ENCODE measurements around the gene ABCC3.
A peak's percentile ranks its signal among the peaks of the same experiment; 100 is the strongest.
"Not testable (repeated sequence)": the region's sequence is repeated elsewhere in the genome, so short reads cannot be mapped to it uniquely, and the experiment has no call there.

Gene ABCC3

GRCh38 chr17:50690887-50691549 is 56.3 kb downstream of the ABCC3 start:
- no peak overlapping the region for H3K27ac Mint-ChIP-seq
- ATAC-seq (replicated peaks): no peak
- H3K9me3 Mint-ChIP-seq: no peaks in the 10 kb centered on the region

DNA sequence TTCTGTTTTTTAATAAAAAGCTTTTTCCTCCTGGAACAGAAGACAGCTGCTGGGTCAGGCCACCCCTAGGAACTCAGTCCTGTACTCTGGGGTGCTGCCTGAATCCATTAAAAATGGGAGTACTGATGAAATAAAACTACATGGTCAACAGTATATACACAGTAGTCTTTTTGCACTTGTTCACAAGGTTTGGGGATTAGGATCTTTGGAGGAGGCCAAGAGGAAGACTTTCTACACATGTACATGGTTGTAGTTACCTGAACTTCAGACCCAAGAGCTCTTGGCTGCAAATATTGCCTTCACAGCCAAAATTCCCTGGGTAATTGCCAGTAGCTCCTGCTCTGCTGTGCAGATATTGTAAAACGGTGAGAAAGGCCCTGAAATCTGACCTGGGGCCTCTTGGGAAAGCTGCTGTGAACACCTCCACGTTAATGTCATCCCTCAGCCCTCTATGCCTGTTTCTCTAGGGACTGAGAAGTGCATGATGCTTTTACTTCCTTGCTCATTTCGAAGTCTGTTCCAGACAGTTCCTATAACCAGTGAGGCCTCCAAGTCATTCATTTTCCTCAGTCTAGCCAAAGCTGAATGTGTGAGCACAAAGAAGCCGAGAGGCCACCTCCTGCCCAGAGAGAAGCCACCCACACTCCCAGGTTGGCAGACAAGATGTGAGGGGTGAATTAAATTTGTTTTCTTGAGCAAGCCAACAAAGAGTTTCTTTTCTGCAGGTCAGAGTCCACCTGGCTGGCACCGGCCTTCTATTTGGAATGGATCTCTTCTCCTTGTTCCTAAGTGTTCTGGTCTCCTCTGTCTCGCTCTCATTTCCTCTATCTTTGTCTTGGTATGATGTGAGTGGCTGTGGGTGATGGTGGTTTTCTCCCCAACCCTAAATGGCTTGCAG is 57.1 kb downstream of the ABCC3 start:
- no peak overlapping the region for H3K4me3 Mint-ChIP-seq
- DNase-seq: no peak
- no peak overlapping the region for H3K27ac Mint-ChIP-seq
- no peaks in the 10 kb centered on the region for H3K9me3 Mint-ChIP-seq
- H3K27me3 Mint-ChIP-seq: no peaks in the 10 kb centered on the region
- ATAC-seq (replicated peaks): no peak
- peaks cover 1 to 5% of the 10 kb centered on the region in 2 donors for H3K4me1 Mint-ChIP-seq
- peaks cover 17 to 30% of the 10 kb centered on the region in 2 donors for H3K36me3 Mint-ChIP-seq

More at GRCh38 chr17:50690887-50691549, 56.3 kb downstream of the ABCC3 start:
- Mint-ChIP-seq H3K4me1 (peaks cover 1 to 5% of the 10 kb centered on the region in 2 donors), H3K27me3 (peaks cover 0 to 4% of the 10 kb centered on the region in 2 donors), H3K4me3 (no peak overlapping the region), H3K36me3 (peaks cover 14 to 23% of the 10 kb centered on the region in 2 donors)
- no peak for DNase-seq

DNA sequence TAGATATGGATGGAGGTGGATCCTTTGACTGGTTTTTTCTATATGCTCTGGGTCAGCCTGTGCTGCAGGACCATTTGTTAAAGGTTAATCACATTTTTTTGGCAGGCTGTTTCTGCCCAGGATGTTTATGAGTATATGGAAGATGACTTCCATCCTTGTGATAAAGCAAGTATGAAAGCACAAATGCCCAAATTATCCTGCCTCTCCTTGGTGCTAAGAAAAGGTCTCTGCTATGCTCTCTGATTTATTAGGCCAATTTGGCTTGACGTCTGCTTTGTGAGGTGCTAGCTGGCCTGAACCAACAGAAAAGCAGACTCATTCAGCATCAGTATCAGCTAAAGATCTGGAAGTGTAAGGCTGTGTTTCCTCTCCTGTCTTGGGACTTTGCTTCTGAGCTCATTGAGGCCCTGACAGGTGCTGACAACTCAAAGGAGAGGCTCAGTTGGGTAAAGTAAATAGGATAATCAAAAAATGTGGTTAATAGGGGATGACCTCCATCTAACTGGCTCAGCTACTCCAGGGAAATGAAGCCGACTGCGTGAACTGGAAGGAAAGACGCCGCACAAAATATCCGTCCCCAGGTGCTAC is 57.9 kb downstream of the ABCC3 start:
- Mint-ChIP-seq H3K36me3 (peaks cover 20 to 37% of the 10 kb centered on the region in 2 donors), H3K27me3 (no peaks in the 10 kb centered on the region), H3K4me1 (peaks cover 1 to 5% of the 10 kb centered on the region in 2 donors), H3K27ac (peak overlapping the region; percentile 70), H3K4me3 (no peak overlapping the region), H3K9me3 (no peaks in the 10 kb centered on the region)
- DNase-seq (no peak), ATAC-seq (replicated peaks) (no peak)

- H3K4me1 Mint-ChIP-seq: peaks cover 1 to 5% of the 10 kb centered on the region in 2 donors
- H3K4me3 Mint-ChIP-seq: no peak overlapping the region
- no peaks in the 10 kb centered on the region for H3K9me3 Mint-ChIP-seq
- DNase-seq (no peak), ATAC-seq (replicated peaks) (no peak)
- H3K36me3 Mint-ChIP-seq: peaks cover 20 to 37% of the 10 kb centered on the region in 2 donors
- peak overlapping the region; percentile 70 for H3K27ac Mint-ChIP-seq
- no peaks in the 10 kb centered on the region for H3K27me3 Mint-ChIP-seq
These were observed 58.5 kb downstream of the ABCC3 start for GRCh38 chr17:50693036-50693682.

- no peaks in the 10 kb centered on the region for H3K27me3 Mint-ChIP-seq
- H3K4me1 Mint-ChIP-seq: peaks cover 4 to 5% of the 10 kb centered on the region in 2 donors
- no peak for DNase-seq
- no peaks in the 10 kb centered on the region for H3K9me3 Mint-ChIP-seq
- no peak overlapping the region for H3K4me3 Mint-ChIP-seq
- no peak overlapping the region for H3K27ac Mint-ChIP-seq
- no peak for ATAC-seq (replicated peaks)
- peaks cover 27 to 58% of the 10 kb centered on the region in 2 donors for H3K36me3 Mint-ChIP-seq
These were observed 61.7 kb downstream of the ABCC3 start for GRCh38 chr17:50696365-50696879.

DNA sequence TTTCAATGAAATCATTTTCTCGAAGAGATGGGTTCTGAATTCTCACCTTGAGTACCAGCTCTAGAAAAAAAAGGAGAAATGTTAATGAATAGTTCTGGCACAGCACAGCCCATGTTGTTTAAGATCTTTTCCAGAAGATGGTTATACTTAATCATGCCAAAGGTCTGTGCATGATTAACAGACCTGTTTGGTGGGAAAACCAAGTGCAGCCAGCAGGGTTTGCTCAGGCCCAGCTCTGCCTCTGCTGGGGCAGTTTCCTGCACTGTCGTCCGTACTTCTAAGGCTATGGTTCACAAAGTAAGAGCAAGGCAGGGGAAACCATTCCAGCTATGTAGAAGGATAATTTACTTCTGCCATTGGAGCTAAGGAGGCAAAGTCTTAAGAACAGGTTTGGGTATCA is 62.4 kb downstream of the ABCC3 start:
- Mint-ChIP-seq H3K4me1 (peaks cover 6 to 10% of the 10 kb centered on the region in 2 donors), H3K4me3 (no peak overlapping the region), H3K36me3 (peaks cover 29 to 63% of the 10 kb centered on the region in 2 donors), H3K27me3 (no peaks in the 10 kb centered on the region), H3K27ac (no peak overlapping the region), H3K9me3 (no peaks in the 10 kb centered on the region)
- ATAC-seq (replicated peaks) (no peak), DNase-seq (no peak)

- Mint-ChIP-seq H3K4me3 (no peak overlapping the region), H3K27me3 (no peaks in the 10 kb centered on the region), H3K27ac (no peak overlapping the region), H3K4me1 (peaks cover 6 to 13% of the 10 kb centered on the region in 2 donors), H3K36me3 (peaks cover 26 to 59% of the 10 kb centered on the region in 2 donors), H3K9me3 (no peaks in the 10 kb centered on the region)
- no peak for DNase-seq
- ATAC-seq (replicated peaks): no peak
These were observed 63.1 kb downstream of the ABCC3 start for GRCh38 chr17:50697663-50698272.

DNA sequence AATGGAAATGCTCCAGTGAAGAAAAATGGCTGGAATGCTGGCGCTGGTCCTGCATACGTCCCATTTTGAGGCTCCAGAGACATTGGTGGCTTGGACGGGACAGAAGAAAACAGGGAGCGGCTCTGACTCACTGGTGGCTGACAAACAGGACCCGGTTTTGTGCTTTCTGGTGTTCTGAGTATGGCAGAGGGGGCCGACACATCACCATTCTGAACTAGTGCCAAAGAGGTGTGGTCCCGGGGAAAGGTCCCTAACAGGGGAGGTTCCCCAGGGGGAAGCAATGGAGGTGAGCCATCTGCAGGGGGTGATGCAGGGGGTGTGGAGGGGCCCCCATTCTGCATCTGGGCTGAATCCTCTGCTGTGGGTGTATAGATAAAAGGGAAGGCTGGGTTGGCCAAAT is 64.7 kb downstream of the ABCC3 start:
- no peak for ATAC-seq (replicated peaks)
- Mint-ChIP-seq H3K4me3 (no peak overlapping the region), H3K36me3 (peaks cover 27 to 66% of the 10 kb centered on the region in 2 donors), H3K9me3 (no peaks in the 10 kb centered on the region), H3K27ac (no peak overlapping the region), H3K4me1 (peaks cover 15 to 25% of the 10 kb centered on the region in 2 donors), H3K27me3 (no peaks in the 10 kb centered on the region)
- no peak for DNase-seq

GRCh38 chr17:50703162-50703561 is 68.5 kb downstream of the ABCC3 start:
- DNase-seq (no peak), ATAC-seq (replicated peaks) (no peak)
- Mint-ChIP-seq H3K9me3 (no peaks in the 10 kb centered on the region), H3K4me3 (no peak overlapping the region), H3K27me3 (no peaks in the 10 kb centered on the region), H3K4me1 (peaks cover 15 to 45% of the 10 kb centered on the region in 2 donors), H3K27ac (no peak overlapping the region), H3K36me3 (peaks cover 15 to 50% of the 10 kb centered on the region in 2 donors)

DNA sequence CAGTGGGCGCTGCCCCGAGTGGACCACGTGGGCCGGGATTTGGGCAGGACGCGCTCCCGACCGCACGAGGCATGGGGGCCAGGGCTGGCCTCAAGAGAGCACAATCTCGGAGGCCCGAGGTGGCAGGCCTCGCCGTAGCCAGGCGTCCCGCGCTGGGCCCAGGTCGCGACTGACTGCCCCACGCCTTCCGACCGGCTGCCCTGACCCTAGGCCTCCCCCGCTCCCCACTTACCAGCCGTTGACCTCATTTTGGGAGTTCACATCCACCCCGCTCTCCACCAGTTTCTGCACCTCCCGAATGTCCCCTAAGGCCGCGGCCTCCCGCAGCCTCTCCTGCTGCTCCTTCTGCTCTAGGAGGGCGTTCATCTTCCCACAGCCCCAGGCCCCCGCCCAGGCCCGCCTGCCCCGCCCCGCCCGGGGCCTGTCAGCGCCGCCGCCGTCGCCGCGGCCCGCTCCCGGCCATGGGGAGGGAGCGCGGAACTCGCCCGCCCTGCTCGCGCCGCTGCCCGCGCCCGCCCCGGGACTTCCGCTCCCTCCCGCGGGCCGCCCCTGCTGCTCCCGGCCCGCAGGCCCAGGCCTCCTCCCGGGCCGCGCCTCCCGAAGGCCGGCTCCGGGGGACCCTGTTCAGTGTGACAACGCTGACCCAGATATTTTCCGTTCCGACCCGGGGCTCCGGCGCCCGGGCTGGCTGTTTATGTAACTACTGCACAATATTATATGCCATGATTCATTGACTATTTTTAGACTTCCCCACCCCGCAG is 72.8 kb downstream of the ABCC3 start, which contains the start of gene ANKRD40:
TSS of gene ANKRD40 (minus strand) at position 626 of the 761 bp plus-strand sequence. CDS start at position 366, 260 bp downstream.
- ATAC-seq (replicated peaks) (peak; percentile 82 to 84), DNase-seq (peak; percentile 92)
- peak within 1 kb of the TSS; percentile 93 to 98 for H3K4me3 Mint-ChIP-seq
- H3K36me3 Mint-ChIP-seq: peaks cover 6 to 19% of the 10 kb centered on the region in 2 donors
- no peaks in the 10 kb centered on the region for H3K9me3 Mint-ChIP-seq
- peak within 1 kb of the TSS; percentile 96 for H3K27ac Mint-ChIP-seq
- H3K4me1 Mint-ChIP-seq: peaks cover 18 to 62% of the 10 kb centered on the region in 2 donors
- H3K27me3 Mint-ChIP-seq: no peaks in the 10 kb centered on the region

- H3K27me3 Mint-ChIP-seq: no peaks in the 10 kb centered on the region
- H3K4me1 Mint-ChIP-seq: peaks cover 16 to 60% of the 10 kb centered on the region in 2 donors
- peak overlapping the region; percentile 93 to 98 for H3K4me3 Mint-ChIP-seq
- no peaks in the 10 kb centered on the region for H3K9me3 Mint-ChIP-seq
- H3K27ac Mint-ChIP-seq: peak overlapping the region; percentile 90
- ATAC-seq (replicated peaks) (peak in 1 of 2 donors; percentile 2), DNase-seq (no peak)
- peaks cover 6 to 17% of the 10 kb centered on the region in 2 donors for H3K36me3 Mint-ChIP-seq
These were observed 73.6 kb downstream of the ABCC3 start for GRCh38 chr17:50708050-50709000.

GRCh38 chr17:50709053-50709452 is 74.4 kb downstream of the ABCC3 start:
- DNase-seq; H3K27me3 Mint-ChIP-seq; ATAC-seq (replicated peaks); H3K9me3 Mint-ChIP-seq: not testable (repeated sequence)
- Mint-ChIP-seq H3K4me1 (peaks cover 9 to 52% of the 10 kb centered on the region in 2 donors), H3K27ac (peak overlapping the region; percentile 90), H3K36me3 (peaks cover 3 to 10% of the 10 kb centered on the region in 2 donors), H3K4me3 (peak overlapping the region; percentile 93 to 98)

All from stimulated activated naive B cell treated with anti-CD40 and anti-IgM and Interleukin-4, amounts not matched to agents 10 μg/mL and 1 μg/mL and 100 μg/mL, for 72 hours (primary cell).